Osteocyte (in vitro differentiated cells): ENCODE data around the gene STAP2. TPM values are rescaled to one million over a fixed set of nuclear protein-coding genes. Genes with fewer than 3 reads are reported as not detected.
"Not testable (repeated sequence)": the region's sequence is repeated elsewhere in the genome, so short reads cannot be mapped to it uniquely, and the experiment has no call there.

Experiments used
- DNase-seq: peaks from one replicate; pipeline ENCODE4 v3.0.0; 2021; ENCODE audit warnings: mixed read lengths; ENCODE audit not compliant: unreplicated experiment; ENCODE audit errors: extremely low spot score
- H3K27ac Mint-ChIP-seq: one replicate; pipeline ENCODE4 v1.8.0; 2021; ENCODE audit warnings: mild to moderate bottlenecking, mixed read lengths; ENCODE audit not compliant: unreplicated experiment
- H3K27me3 Mint-ChIP-seq: one replicate; pipeline ENCODE4 v1.8.0; 2021; ENCODE audit warnings: mixed read lengths; ENCODE audit not compliant: unreplicated experiment
- H3K36me3 Mint-ChIP-seq: one replicate; pipeline ENCODE4 v1.8.0; 2021; ENCODE audit warnings: mixed read lengths; ENCODE audit not compliant: unreplicated experiment
- H3K4me1 Mint-ChIP-seq: one replicate; pipeline ENCODE4 v1.8.0; 2021; ENCODE audit warnings: mixed read lengths; ENCODE audit not compliant: unreplicated experiment
- H3K4me3 Mint-ChIP-seq: one replicate; pipeline ENCODE4 v1.8.0; 2021; ENCODE audit warnings: mild to moderate bottlenecking, moderate library complexity, mixed read lengths; ENCODE audit not compliant: unreplicated experiment
- H3K9me3 Mint-ChIP-seq: one replicate; pipeline ENCODE4 v1.8.0; 2021; ENCODE audit warnings: mixed read lengths; ENCODE audit not compliant: unreplicated experiment
- CTCF ChIP-seq: fragments of 200-600 bp; sonication (generic); IDR thresholded peaks from 2 replicates; pipeline ENCODE4 v1.5.0; 2021; ENCODE audit warnings: antibody characterized with exemption, mild to moderate bottlenecking, moderate library complexity
- total RNA-seq: library from RNA; stranded (reverse); gene quantifications from 2 replicates; pipeline ENCODE4 v1.2.1, GENCODE V29; 2021

Gene STAP2
- total RNA-seq, 1 donor from 2014 or later = 2.7 TPM

- no peak for DNase-seq
- Mint-ChIP-seq H3K27me3 (peaks cover 36% of the 10 kb centered on the region), H3K36me3 (no peaks in the 10 kb centered on the region), H3K9me3 (no peaks in the 10 kb centered on the region), H3K4me3 (peak within 1 kb of the TSS; percentile 67), H3K4me1 (peaks cover 8% of the 10 kb centered on the region), H3K27ac (no peak within 1 kb of the TSS)
- no peak for TF ChIP-seq CTCF
These were observed 60.0 kb downstream of the STAP2 start, which contains the start of gene SHD for GRCh38 chr19:4278419-4279266. TSS of gene SHD (plus strand) at chr19:4279266. CDS start at chr19:4280064, 798 bp downstream.

GRCh38 chr19:4278010-4278409, 60.6 kb downstream of the STAP2 start:
- no peak for TF ChIP-seq CTCF
- no peak for DNase-seq
- Mint-ChIP-seq H3K4me1 (peaks cover 8% of the 10 kb centered on the region), H3K4me3 (no peak overlapping the region), H3K27ac (no peak overlapping the region), H3K36me3 (no peaks in the 10 kb centered on the region), H3K9me3 (no peaks in the 10 kb centered on the region), H3K27me3 (peaks cover 34% of the 10 kb centered on the region)

GRCh38 chr19:4277191-4277696, 61.4 kb downstream of the STAP2 start:
- Mint-ChIP-seq H3K4me1 (peaks cover 8% of the 10 kb centered on the region), H3K36me3 (no peaks in the 10 kb centered on the region), H3K27me3 (peaks cover 32% of the 10 kb centered on the region), H3K4me3 (no peak overlapping the region), H3K27ac (no peak overlapping the region), H3K9me3 (no peaks in the 10 kb centered on the region)
- no peak for DNase-seq
- TF ChIP-seq CTCF = no peak

- not testable (repeated sequence) for H3K36me3 Mint-ChIP-seq, H3K27ac Mint-ChIP-seq, H3K4me1 Mint-ChIP-seq, DNase-seq, H3K4me3 Mint-ChIP-seq, H3K9me3 Mint-ChIP-seq
- H3K27me3 Mint-ChIP-seq = peaks cover 11% of the 10 kb centered on the region
These were observed 64.3 kb downstream of the STAP2 start for GRCh38 chr19:4274321-4274686.

Other genes starting within 250 kb of the STAP2 start
- 174 and 182 TPM in 2 replicates for gene MAP2K2, start 214.7 kb downstream of the STAP2 start, total RNA-seq
- not detected in 2 replicates for gene CREB3L3, start 185.2 kb downstream of the STAP2 start, total RNA-seq
- 23.9 and 26.0 TPM in 2 replicates for gene SIRT6, start 156.3 kb downstream of the STAP2 start, total RNA-seq
- 0.73 and 0.89 TPM in 2 replicates for gene ANKRD24, start 156.1 kb downstream of the STAP2 start, total RNA-seq
- 1.0 and 1.6 TPM in 2 replicates for gene EBI3, start 109.3 kb downstream of the STAP2 start, total RNA-seq
- gene YJU2, start 91.7 kb downstream of the STAP2 start, total RNA-seq = 21.0 and 21.7 TPM in 2 replicates
- gene SHD, start 59.6 kb downstream of the STAP2 start, total RNA-seq = 0.21 TPM in 1 of 2 replicates, not detected in the other
- gene TMIGD2, start 36.4 kb downstream of the STAP2 start, total RNA-seq = not detected in 2 replicates
- 13.3 and 15.6 TPM in 2 replicates for gene FSD1, start 34.2 kb downstream of the STAP2 start, total RNA-seq
- gene MPND, start 4.7 kb upstream of the STAP2 start, total RNA-seq = 14.2 and 20.0 TPM in 2 replicates
- 105 and 115 TPM in 2 replicates for gene SH3GL1, start 61.7 kb upstream of the STAP2 start, total RNA-seq
- gene CHAF1A, start 63.8 kb upstream of the STAP2 start, total RNA-seq = 9.7 and 14.0 TPM in 2 replicates
- 96.8 and 106 TPM in 2 replicates for gene UBXN6, start 119.0 kb upstream of the STAP2 start, total RNA-seq
- gene HDGFL2, start 133.5 kb upstream of the STAP2 start, total RNA-seq = 59.8 and 68.8 TPM in 2 replicates
- gene PLIN4, start 179.7 kb upstream of the STAP2 start, total RNA-seq = not detected in 2 replicates
- gene PLIN5, start 196.4 kb upstream of the STAP2 start, total RNA-seq = not detected in 2 replicates
- gene LRG1, start 201.2 kb upstream of the STAP2 start, total RNA-seq = not detected in 2 replicates
- 5.8 and 6.2 TPM in 2 replicates for gene SEMA6B, start 220.9 kb upstream of the STAP2 start, total RNA-seq